HepG2 (cell line): Measurements from ENCODE around the gene CES2. TPM values are rescaled to one million over a fixed set of nuclear protein-coding genes. Genes with fewer than 3 reads are reported as not detected.
A peak's percentile ranks its signal among the peaks of the same experiment; 100 is the strongest.

Experiments used
- CC2D1A ChIP-seq: sonication (generic); formaldehyde crosslinking; IDR thresholded peaks from 2 replicates; pipeline ENCODE4 v1.8.1; 2023; ENCODE audit warnings: mild to moderate bottlenecking, missing genetic modification reagents
- GFI1 ChIP-seq: sonication (generic); formaldehyde crosslinking; IDR thresholded peaks from 2 replicates; pipeline ENCODE4 v1.5.0; 2020; ENCODE audit warnings: missing genetic modification reagents, mild to moderate bottlenecking, borderline replicate concordance
- HDAC2 ChIP-seq: sonication (generic); formaldehyde crosslinking; IDR thresholded peaks from 2 replicates; pipeline ENCODE4 v1.4.0; 2020; ENCODE audit warnings: missing genetic modification reagents
- MBD4 ChIP-seq: IDR thresholded peaks from 2 replicates; pipeline ENCODE4 v1.6.1; 2012; ENCODE audit warnings: low read length, inconsistent platforms, borderline replicate concordance
- MBNL3 ChIP-seq: fragments of 250-450 bp; sonication (Bioruptor Pico); conservative IDR thresholded peaks from 2 replicates; pipeline ENCODE4 v1.8.0; 2022; ENCODE audit warnings: mild to moderate bottlenecking, inconsistent platforms
- MED13 ChIP-seq: sonication (generic); formaldehyde crosslinking; IDR thresholded peaks from 2 replicates; pipeline ENCODE4 v1.5.0; 2020; ENCODE audit warnings: missing genetic modification reagents
- NFIC ChIP-seq: IDR thresholded peaks from 2 replicates; pipeline ENCODE4 v1.6.1; 2012; ENCODE audit warnings: mild to moderate bottlenecking, low read length, inconsistent platforms
- NFRKB ChIP-seq: fragments of 450-650 bp; IDR thresholded peaks from 2 replicates; pipeline ENCODE4 v1.6.1; 2017
- RELA ChIP-seq: sonication (generic); formaldehyde crosslinking; IDR thresholded peaks from 2 replicates; pipeline ENCODE4 v1.4.0; 2020; ENCODE audit warnings: missing genetic modification reagents
- SIN3B ChIP-seq: fragments of 150-350 bp; IDR thresholded peaks from 2 replicates; pipeline ENCODE4 v1.6.1; 2014; ENCODE audit warnings: low read length
- SYNCRIP ChIP-seq: fragments of 200-400 bp; formaldehyde crosslinking; IDR thresholded peaks from 2 replicates; pipeline ENCODE4 v1.6.1; 2018; ENCODE audit warnings: mild to moderate bottlenecking, low read depth, low read length; ENCODE audit not compliant: insufficient read depth
- WIZ ChIP-seq: sonication (generic); formaldehyde crosslinking; IDR thresholded peaks from 2 replicates; pipeline ENCODE4 v1.5.1; 2020; ENCODE audit warnings: mild to moderate bottlenecking, missing genetic modification reagents
- ZFP62 ChIP-seq: sonication (generic); formaldehyde crosslinking; IDR thresholded peaks from 2 replicates; pipeline ENCODE4 v1.4.0; 2020; ENCODE audit warnings: missing genetic modification reagents
- ZNF501 ChIP-seq: sonication (generic); formaldehyde crosslinking; IDR thresholded peaks from 2 replicates; pipeline ENCODE4 v1.5.1; 2020; ENCODE audit warnings: mild to moderate bottlenecking, moderate library complexity, missing genetic modification reagents
- ZNF589 ChIP-seq: sonication (generic); formaldehyde crosslinking; conservative IDR thresholded peaks from 2 replicates; pipeline ENCODE4 v1.8.0; 2022; ENCODE audit warnings: mild to moderate bottlenecking, moderate library complexity, missing genetic modification reagents
- ZNF788 ChIP-seq: sonication (generic); formaldehyde crosslinking; IDR thresholded peaks from 2 replicates; pipeline ENCODE4 v1.5.0; 2020; ENCODE audit warnings: mild to moderate bottlenecking, missing genetic modification reagents, borderline replicate concordance
- polyA plus RNA-seq, 8 experiments: library from polyadenylated mRNA; depleted of rRNA in 3 of 8; stranded (reverse) in 7 of 8; unstranded in 1 of 8; fragments of >200 nt; fragmentation: Illumina TruSeq in 4 of 8; extraction: Trizol in 4 of 8; gene quantifications; 2 replicates each; pipeline versions ENCODE4 v1.2.1 to v1.2.3, GENCODE V29; 2011 to 2016; ENCODE audit warnings: low read depth in 4 of 8, missing spikeins in 1 of 8, mixed read lengths in 1 of 8; ENCODE audit not compliant: insufficient read depth in 1 of 8
- total RNA-seq, 5 experiments: library from RNA; depleted of rRNA; stranded (reverse); fragments of >200 nt; fragmentation: Illumina TruSeq; extraction: Trizol; gene quantifications; 2 replicates each; pipeline ENCODE4 v1.2.3, GENCODE V29; 2016; ENCODE audit warnings: low read depth in 1 of 5
- TF ChIP-seq, protein P1 (sequence below): sonication (generic); formaldehyde crosslinking; IDR thresholded peaks from 2 replicates; pipeline ENCODE4 v1.8.1; 2022; ENCODE audit warnings: low read depth, mild to moderate bottlenecking, missing genetic modification reagents
- TF ChIP-seq, protein P2 (sequence below): sonication (generic); formaldehyde crosslinking; conservative IDR thresholded peaks from 2 replicates; pipeline ENCODE4 v1.5.0; 2020; ENCODE audit warnings: missing genetic modification reagents
- TF ChIP-seq, protein P3 (sequence below): sonication (generic); formaldehyde crosslinking; IDR thresholded peaks from 2 replicates; pipeline ENCODE4 v1.4.0; 2020; ENCODE audit warnings: missing genetic modification reagents
- TF ChIP-seq, protein P4 (sequence below): sonication (generic); formaldehyde crosslinking; IDR thresholded peaks from 2 replicates; pipeline ENCODE4 v1.4.0; 2020; ENCODE audit warnings: mild to moderate bottlenecking, missing genetic modification reagents
- TF ChIP-seq, protein P5 (sequence below): sonication (generic); formaldehyde crosslinking; conservative IDR thresholded peaks from 2 replicates; pipeline ENCODE4 v1.8.0; 2022; ENCODE audit warnings: low read depth, missing genetic modification reagents

The CES2 gene
- total and polyA plus RNA-seq, 2 of the 13 experiments (the other 11 are each of a cell fraction or from before 2014, with no cell fraction given) = 50.6 to 63.8 TPM

DNA sequence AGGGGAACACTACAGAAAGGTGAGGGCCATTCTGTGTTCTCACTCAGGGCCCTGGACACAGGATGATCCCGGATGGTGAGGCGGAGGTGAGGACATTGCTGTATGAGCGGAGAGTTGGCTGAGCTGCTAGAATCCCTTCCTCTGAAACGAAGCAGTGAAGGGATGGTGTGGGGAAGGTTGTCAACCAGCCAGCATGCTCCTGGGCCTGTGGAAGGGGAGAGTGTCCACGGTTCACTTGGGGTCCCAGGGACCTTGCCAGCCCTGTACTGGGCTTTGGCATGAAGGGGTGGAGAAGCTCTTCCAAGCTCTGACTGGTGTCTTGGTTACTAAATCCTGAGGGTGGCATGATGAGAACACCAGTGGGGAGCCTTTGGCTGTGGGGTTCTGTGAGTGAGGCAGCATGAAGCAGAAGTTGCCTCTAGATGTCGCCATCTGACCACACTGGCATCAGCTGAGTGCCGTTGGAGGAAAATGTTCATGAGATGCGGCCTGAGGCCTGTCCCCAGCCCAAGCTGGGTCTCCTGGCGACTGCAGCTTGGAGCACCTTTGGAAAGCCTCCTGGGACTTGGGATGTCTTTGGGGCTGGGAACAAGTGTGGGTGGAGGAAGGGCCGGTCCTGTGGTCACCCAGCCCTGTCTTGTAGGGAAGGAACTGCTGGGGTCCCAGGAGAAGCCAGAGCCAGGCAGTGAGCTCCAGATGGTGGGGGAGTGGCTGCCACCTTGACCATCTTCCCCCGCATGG lies 40.2 kb upstream of the CES2 start (continued):
- TF ChIP-seq, protein P1, sequence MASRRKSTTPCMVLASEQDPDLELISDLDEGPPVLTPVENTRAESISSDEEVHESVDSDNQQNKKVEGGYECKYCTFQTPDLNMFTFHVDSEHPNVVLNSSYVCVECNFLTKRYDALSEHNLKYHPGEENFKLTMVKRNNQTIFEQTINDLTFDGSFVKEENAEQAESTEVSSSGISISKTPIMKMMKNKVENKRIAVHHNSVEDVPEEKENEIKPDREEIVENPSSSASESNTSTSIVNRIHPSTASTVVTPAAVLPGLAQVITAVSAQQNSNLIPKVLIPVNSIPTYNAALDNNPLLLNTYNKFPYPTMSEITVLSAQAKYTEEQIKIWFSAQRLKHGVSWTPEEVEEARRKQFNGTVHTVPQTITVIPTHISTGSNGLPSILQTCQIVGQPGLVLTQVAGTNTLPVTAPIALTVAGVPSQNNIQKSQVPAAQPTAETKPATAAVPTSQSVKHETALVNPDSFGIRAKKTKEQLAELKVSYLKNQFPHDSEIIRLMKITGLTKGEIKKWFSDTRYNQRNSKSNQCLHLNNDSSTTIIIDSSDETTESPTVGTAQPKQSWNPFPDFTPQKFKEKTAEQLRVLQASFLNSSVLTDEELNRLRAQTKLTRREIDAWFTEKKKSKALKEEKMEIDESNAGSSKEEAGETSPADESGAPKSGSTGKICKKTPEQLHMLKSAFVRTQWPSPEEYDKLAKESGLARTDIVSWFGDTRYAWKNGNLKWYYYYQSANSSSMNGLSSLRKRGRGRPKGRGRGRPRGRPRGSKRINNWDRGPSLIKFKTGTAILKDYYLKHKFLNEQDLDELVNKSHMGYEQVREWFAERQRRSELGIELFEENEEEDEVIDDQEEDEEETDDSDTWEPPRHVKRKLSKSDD (CRISPR knock-in tag) = no peak
- peak; percentile 72 for TF ChIP-seq ZNF501
- TF ChIP-seq WIZ (CRISPR knock-in tag) = no peak
- no peak for TF ChIP-seq NFIC
- no peak for TF ChIP-seq MBNL3 (CRISPR knock-in tag)
- no peak for TF ChIP-seq SIN3B
- no peak for TF ChIP-seq CC2D1A (CRISPR knock-in tag)
- no peak for TF ChIP-seq NFRKB
- no peak for TF ChIP-seq GFI1
- TF ChIP-seq, protein P2, sequence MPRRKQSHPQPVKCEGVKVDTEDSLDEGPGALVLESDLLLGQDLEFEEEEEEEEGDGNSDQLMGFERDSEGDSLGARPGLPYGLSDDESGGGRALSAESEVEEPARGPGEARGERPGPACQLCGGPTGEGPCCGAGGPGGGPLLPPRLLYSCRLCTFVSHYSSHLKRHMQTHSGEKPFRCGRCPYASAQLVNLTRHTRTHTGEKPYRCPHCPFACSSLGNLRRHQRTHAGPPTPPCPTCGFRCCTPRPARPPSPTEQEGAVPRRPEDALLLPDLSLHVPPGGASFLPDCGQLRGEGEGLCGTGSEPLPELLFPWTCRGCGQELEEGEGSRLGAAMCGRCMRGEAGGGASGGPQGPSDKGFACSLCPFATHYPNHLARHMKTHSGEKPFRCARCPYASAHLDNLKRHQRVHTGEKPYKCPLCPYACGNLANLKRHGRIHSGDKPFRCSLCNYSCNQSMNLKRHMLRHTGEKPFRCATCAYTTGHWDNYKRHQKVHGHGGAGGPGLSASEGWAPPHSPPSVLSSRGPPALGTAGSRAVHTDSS (CRISPR knock-in tag) = no peak
- no peak for TF ChIP-seq SYNCRIP
- TF ChIP-seq, protein P3, sequence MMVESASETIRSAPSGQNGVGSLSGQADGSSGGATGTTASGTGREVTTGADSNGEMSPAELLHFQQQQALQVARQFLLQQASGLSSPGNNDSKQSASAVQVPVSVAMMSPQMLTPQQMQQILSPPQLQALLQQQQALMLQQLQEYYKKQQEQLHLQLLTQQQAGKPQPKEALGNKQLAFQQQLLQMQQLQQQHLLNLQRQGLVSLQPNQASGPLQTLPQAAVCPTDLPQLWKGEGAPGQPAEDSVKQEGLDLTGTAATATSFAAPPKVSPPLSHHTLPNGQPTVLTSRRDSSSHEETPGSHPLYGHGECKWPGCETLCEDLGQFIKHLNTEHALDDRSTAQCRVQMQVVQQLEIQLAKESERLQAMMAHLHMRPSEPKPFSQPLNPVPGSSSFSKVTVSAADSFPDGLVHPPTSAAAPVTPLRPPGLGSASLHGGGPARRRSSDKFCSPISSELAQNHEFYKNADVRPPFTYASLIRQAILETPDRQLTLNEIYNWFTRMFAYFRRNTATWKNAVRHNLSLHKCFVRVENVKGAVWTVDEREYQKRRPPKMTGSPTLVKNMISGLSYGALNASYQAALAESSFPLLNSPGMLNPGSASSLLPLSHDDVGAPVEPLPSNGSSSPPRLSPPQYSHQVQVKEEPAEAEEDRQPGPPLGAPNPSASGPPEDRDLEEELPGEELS (CRISPR knock-in tag) = no peak
- no peak for TF ChIP-seq MBD4
- TF ChIP-seq, protein P4, sequence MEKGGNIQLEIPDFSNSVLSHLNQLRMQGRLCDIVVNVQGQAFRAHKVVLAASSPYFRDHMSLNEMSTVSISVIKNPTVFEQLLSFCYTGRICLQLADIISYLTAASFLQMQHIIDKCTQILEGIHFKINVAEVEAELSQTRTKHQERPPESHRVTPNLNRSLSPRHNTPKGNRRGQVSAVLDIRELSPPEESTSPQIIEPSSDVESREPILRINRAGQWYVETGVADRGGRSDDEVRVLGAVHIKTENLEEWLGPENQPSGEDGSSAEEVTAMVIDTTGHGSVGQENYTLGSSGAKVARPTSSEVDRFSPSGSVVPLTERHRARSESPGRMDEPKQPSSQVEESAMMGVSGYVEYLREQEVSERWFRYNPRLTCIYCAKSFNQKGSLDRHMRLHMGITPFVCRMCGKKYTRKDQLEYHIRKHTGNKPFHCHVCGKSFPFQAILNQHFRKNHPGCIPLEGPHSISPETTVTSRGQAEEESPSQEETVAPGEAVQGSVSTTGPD (CRISPR knock-in tag) = no peak
- peak; percentile 54; the same call in 1 of the 2 replicates for TF ChIP-seq ZNF788
- TF ChIP-seq, protein P5, sequence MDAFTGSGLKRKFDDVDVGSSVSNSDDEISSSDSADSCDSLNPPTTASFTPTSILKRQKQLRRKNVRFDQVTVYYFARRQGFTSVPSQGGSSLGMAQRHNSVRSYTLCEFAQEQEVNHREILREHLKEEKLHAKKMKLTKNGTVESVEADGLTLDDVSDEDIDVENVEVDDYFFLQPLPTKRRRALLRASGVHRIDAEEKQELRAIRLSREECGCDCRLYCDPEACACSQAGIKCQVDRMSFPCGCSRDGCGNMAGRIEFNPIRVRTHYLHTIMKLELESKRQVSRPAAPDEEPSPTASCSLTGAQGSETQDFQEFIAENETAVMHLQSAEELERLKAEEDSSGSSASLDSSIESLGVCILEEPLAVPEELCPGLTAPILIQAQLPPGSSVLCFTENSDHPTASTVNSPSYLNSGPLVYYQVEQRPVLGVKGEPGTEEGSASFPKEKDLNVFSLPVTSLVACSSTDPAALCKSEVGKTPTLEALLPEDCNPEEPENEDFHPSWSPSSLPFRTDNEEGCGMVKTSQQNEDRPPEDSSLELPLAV (CRISPR knock-in tag) = no peak
- TF ChIP-seq ZNF589 (CRISPR knock-in tag) = no peak
- no peak for TF ChIP-seq MED13
- TF ChIP-seq RELA (CRISPR knock-in tag) = 0 out of 2 replicates have a peak, but pooled peaks have one; percentile 72
- TF ChIP-seq HDAC2 (CRISPR knock-in tag) = peak; percentile 63; the same call in 1 of the 2 replicates
- TF ChIP-seq ZFP62 (CRISPR knock-in tag) = no peak
